HG02571 (cell line): Measurements from ENCODE around the gene CARD18.

Source experiments
- ATAC-seq: cut with Tn5 transposase; IDR thresholded peaks from one replicate; pipeline ENCODE4 v1.9.1; 2021; ENCODE audit warnings: mild to moderate bottlenecking, moderate library complexity; ENCODE audit not compliant: unreplicated experiment

The CARD18 gene

GRCh38 chr11:105139669-105140068 lies at the start of gene CARD18:
Gene CARD18, minus strand, starts transcription at chr11:105139769. Its CDS starts 43 bp downstream, at chr11:105139726.
- no peak for ATAC-seq

- ATAC-seq = no peak
These were observed 44.4 kb upstream of the CARD18 start for GRCh38 chr11:105183987-105184386.

GRCh38 chr11:105183426-105183825 lies 43.9 kb upstream of the CARD18 start:
- ATAC-seq = no peak

- no peak for ATAC-seq
These were observed 42.0 kb upstream of the CARD18 start for GRCh38 chr11:105181521-105181920.

GRCh38 chr11:105181100-105181499 lies 41.5 kb upstream of the CARD18 start:
- no peak for ATAC-seq

GRCh38 chr11:105179542-105180278 lies 40.1 kb upstream of the CARD18 start:
- ATAC-seq = no peak

- no peak for ATAC-seq
These were observed 38.1 kb upstream of the CARD18 start for GRCh38 chr11:105177658-105178057.

- no peak for ATAC-seq
These were observed 28.9 kb upstream of the CARD18 start for GRCh38 chr11:105168457-105168856.

- no peak for ATAC-seq
These were observed 27.7 kb upstream of the CARD18 start for GRCh38 chr11:105167244-105167643.

- no peak for ATAC-seq
These were observed 24.6 kb upstream of the CARD18 start for GRCh38 chr11:105164208-105164607.

- no peak for ATAC-seq
These were observed 22.9 kb upstream of the CARD18 start for GRCh38 chr11:105162506-105162905.

GRCh38 chr11:105158436-105158835 lies 18.9 kb upstream of the CARD18 start:
- no peak for ATAC-seq

- no peak for ATAC-seq
These were observed 17.2 kb upstream of the CARD18 start for GRCh38 chr11:105156720-105157119.

GRCh38 chr11:105156231-105156630 lies 16.7 kb upstream of the CARD18 start:
- ATAC-seq = no peak

- no peak for ATAC-seq
These were observed 16.1 kb upstream of the CARD18 start for GRCh38 chr11:105155679-105156078.

GRCh38 chr11:105153392-105153791 lies 13.8 kb upstream of the CARD18 start:
- ATAC-seq = no peak

GRCh38 chr11:105152560-105152959 lies 13.0 kb upstream of the CARD18 start:
- ATAC-seq = no peak

- ATAC-seq = no peak
These were observed 12.5 kb upstream of the CARD18 start for GRCh38 chr11:105152021-105152512.

GRCh38 chr11:105149477-105149876 lies 9.9 kb upstream of the CARD18 start:
- no peak for ATAC-seq

GRCh38 chr11:105148241-105148640 lies 8.7 kb upstream of the CARD18 start:
- no peak for ATAC-seq

- ATAC-seq = no peak
These were observed 5.3 kb upstream of the CARD18 start for GRCh38 chr11:105144887-105145286.

- no peak for ATAC-seq
These were observed 2.6 kb upstream of the CARD18 start for GRCh38 chr11:105142167-105142566.

- no peak for ATAC-seq
These were observed 2.3 kb downstream of the CARD18 start for GRCh38 chr11:105137286-105137685.
